Endothelial cell of hepatic sinusoid (primary cell): ENCODE measurements around the gene ANKMY1.

ENCODE experiments used
- in situ Hi-C: cut with HindIII; loops from 2 replicates; pipeline ENCODE4 v1.10.0; 2017; ENCODE audit warnings: low sequenced_read_pairs

ANKMY1 gene

DNA sequence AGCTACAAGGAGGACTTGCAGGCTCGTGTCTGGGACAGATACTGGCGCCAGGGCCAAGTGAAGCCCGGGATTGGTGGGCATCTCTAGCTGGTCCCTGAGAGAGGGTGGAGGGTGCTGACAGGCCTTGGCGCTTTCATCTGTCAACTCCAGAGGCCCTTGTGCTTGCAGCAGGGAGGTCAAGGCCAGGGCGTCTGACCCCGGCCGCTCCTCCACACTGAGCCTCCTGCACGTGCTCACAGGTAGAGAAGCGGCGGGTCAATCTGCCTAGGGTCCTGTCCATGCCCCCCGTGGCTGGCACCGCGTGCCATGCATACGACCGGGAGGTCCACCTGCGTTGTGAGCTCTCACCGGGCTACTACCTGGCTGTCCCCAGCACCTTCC is 38.3 kb upstream of the ANKMY1 start:
- in situ Hi-C loops, result no loop called here

DNA sequence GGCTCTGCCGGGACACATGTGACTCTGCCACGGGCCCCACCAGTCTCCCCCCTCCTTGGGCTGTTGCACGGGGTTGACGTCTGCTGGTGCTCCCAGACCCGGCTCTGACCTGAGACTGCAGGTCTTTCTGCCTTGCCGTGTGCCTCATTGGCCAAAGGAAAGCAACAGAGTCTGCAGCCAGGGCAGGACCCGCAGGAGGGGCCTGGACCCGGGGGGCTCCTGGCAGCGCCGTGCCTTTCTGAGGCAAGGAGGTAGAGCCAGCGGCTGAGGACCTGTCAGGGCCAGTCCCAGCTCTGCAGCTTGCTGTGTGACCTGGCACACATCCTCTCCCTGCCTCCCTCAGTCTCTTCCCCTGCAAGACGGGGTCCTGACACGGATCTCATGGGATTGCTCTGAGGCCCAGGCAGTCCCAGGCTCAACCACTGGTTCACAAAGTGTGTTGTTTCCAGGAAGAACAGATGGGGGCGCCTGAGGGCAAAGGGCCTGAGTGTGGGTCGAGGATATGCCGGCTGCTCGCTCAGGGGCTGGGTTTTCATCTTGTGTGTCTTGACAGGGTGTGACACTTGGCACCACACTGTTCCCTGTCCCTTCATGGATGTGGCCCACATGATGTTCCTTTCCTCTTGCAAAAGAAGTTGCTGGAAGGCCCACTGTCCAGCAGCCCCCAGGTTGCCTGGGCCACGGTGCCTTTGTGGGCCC is 37.7 kb upstream of the ANKMY1 start:
- in situ Hi-C loops, result no loop called here

DNA sequence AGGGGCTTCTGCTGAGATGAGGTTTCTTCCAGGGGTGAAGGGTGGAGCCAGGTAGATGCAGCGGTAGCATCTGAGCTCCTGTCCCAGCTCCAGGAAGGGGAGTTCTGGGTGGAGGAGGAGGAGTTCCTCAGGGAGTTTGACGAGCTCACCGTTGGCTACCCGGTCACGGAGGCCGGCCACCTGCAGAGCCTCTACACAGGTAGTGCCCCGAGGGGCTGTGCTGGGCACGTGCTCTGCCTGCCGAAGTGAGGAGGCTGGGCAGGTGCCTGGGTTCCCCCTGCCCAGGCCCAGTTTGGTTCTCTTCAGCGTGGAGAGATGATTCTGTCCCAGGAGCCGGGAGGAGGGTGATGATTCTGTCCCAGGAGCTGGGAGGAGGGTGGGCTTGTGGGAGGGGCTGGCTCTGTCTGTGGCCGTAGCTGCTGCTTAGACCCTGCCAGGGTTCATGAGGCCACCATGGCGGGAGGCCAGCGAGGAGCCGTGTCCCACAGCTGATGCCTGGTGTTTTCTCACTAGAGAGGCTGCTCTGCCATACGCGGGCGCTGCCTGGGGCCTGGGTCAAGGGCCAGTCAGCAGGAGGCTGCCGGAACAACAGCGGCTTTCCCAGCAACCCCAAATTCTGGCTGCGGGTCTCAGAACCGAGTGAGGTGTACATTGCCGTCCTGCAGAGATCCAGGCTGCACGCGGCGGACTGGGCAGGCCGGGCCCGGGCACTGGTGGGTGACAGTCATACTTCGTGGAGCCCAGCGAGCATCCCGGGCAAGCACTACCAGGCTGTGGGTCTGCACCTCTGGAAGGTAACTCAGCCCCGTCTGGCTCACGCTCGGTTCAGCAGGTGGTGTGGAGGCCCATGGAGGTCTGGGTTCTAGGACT is 37.0 kb upstream of the ANKMY1 start:
- in situ Hi-C loops, result no loop called here

DNA sequence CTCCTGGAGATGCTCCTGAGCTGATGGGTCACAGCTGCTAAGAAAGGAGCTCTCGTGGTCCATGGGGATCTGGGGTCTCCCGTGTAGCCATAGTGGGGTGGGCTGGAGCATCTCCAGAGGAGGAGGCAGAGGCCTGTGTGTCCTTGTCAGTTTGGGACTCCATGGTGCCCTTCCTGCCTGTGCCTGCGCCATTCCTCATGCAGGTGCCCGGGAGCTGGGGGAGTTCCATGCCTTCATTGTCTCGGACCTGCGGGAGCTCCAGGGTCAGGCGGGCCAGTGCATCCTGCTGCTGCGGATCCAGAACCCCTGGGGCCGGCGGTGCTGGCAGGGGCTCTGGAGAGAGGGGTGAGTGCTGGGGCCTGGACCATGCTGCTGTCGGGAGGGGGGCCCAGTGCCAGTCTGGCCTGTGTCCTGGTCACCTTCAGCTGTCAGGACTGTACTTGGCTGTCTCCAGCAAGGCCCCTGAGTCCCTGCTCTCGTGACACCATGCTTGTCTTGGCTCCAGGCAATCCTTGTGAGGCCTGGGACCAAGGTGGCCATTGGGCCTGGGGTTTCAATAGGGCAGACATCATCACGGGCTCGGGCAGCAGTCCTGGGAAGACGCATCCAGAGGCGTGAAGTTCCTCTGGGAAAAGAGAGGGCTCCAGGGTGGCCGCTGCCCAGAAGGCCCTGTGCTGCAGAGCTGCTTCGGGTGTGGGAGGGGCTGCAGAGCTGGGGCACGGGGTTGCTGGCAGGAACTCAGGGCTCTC is 36.1 kb upstream of the ANKMY1 start:
- in situ Hi-C loops, result no loop called here

DNA sequence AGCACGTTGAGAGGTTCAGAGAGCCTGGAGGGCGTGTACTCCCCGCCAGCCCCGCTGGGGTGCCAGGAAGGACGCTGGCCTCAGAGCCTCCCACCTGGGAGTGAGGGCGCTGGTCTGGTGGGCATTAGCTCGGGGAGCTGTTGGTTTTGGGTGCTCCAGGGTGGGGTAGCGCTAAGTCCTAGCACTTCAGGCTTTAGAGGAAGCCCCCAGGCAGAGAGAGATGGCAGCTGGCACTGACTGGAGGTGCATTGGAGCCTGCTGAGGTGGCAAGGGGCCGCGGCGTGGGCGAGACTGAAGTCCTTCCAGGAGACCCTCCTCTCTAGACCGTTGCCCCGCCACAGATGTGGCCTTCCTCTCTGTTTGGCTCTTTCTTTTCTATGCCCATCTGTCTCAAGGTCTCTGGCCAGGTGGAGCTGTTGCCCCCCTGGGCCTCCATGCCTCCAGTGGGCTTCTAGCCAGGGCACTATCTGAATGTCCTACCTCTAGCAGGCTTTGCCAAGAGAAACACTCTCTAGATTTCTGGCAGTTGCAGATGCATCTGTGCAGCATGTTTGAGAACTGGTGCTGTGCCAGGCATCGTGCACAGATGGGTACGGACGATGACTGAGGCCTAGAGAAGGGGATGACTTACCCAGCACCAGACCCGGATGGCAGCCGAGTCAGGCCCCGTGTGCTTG is 35.4 kb upstream of the ANKMY1 start:
- in situ Hi-C loops, result no loop called here

DNA sequence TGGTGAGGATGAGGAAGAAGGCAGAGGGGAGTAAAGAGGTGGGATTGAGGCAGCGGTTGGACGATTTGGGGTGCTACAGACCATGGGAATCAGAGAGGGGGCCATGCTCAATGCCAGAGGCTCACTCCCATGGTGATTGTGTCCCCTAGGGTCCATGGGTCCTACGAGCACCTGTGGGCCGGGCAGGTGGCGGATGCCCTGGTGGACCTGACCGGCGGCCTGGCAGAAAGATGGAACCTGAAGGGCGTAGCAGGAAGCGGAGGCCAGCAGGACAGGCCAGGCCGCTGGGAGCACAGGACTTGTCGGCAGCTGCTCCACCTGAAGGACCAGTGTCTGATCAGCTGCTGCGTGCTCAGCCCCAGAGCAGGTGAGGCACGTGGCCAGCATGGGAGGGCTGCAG is 34.0 kb upstream of the ANKMY1 start:
- in situ Hi-C loops, result no loop called here

DNA sequence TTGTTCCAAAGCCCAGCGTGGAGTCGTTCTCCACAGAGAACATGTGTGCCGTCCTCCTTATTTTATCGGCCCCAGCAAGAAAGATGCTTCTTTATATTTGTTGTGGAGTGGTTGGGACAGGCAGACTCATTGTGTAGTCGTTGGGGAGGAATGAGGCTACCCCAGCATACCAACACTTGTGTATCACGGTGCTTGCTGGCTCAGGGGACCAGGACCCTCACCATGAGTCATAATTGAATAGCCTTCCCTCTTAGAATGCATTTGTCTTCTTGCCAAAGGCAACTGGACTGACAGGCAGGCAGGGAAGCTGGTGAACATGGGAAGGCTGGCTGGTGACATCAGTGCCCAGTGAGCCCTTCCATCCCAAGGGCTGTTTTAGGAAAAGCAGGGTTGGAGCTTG is 33.4 kb upstream of the ANKMY1 start:
- in situ Hi-C loops, result no loop called here

DNA sequence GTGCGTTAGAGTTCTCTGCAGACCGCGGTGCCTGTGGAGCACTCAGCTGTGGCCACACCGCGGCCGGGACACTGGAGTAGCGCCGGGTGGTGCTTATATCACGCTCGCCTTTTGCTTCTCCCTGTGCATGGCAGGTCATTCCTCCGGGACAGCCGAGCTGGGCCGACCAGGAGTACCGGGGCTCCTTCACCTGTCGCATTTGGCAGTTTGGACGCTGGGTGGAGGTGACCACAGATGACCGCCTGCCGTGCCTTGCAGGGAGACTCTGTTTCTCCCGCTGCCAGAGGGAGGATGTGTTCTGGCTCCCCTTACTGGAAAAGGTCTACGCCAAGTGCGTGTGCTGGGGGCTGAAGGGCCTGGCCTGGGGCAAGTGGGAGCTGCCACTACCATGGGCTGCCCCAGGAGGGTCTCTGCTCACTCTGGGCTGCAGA is 32.9 kb upstream of the ANKMY1 start:
- in situ Hi-C loops, result no loop called here

DNA sequence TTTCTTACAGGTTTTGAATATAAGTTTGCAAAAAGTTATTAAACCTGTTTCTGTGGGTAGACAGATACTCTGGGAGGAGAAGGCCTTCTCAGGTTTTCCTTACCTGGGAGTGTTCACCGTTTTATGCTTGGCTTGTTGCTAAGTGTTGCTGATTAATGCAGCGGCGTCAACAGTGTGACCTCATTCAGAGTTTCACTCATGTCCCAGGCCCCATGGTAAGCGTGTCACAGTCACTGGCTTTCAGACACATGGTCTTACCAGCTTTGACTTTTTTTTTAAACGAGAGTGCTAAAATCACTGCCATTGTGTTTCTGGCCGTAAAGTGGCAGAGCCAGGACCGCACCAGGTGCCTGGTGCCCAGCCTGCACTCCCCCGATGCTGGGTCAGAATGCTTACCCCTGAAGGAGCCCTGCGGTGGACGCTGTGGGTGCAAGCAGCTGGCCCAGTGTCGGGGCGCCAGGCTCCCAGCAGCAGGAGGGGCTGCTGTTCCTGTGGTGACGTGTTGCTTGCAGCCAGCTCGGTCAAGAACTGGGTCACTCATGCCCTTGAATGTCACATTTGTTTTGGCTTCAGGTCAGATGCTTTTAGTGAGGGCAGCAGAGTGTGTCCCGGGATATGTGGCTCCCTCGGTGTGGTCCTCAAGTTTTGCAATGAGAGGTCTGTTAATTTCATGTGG is 32.2 kb upstream of the ANKMY1 start:
- in situ Hi-C loops, result no loop called here

DNA sequence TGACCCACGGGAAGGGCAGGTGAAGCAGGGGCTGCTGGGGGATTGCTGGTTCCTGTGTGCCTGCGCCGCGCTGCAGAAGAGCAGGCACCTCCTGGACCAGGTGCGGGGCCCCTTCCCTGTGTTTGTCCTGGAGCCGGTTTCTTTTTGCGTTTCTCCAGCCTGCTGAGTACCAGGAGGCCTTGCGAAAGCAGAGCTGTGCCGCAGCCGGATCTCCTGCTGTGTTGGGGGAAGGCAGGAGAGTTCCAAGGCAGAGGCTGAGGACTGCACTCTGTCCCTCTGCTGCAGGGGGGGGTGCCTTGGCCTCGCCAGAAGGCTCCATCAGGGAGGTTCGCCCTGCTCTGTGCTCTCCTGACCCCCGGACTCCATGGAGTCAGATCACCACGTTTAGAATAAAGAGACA is 31.6 kb upstream of the ANKMY1 start:
- in situ Hi-C loops, result no loop called here

DNA sequence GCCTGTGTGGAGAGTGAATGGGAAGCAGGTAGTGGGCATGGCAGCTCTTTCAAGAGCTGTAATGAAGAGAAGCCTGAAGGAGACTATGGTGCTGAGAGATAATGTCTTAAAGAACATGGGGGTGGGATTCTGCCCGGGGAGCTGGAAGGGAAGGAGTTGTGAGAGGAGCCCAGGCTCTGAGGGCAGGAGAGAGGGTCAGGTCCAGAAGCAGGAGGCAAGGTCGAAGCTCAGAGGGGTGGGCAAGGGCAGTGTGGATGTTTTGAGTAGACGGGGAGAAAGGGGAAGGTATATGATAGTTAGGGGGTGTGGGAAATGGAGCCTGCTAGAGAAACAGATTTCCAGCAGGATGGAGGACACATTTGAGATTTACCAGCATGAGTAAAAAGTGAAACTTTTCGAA is 30.9 kb upstream of the ANKMY1 start:
- in situ Hi-C loops, result no loop called here

DNA sequence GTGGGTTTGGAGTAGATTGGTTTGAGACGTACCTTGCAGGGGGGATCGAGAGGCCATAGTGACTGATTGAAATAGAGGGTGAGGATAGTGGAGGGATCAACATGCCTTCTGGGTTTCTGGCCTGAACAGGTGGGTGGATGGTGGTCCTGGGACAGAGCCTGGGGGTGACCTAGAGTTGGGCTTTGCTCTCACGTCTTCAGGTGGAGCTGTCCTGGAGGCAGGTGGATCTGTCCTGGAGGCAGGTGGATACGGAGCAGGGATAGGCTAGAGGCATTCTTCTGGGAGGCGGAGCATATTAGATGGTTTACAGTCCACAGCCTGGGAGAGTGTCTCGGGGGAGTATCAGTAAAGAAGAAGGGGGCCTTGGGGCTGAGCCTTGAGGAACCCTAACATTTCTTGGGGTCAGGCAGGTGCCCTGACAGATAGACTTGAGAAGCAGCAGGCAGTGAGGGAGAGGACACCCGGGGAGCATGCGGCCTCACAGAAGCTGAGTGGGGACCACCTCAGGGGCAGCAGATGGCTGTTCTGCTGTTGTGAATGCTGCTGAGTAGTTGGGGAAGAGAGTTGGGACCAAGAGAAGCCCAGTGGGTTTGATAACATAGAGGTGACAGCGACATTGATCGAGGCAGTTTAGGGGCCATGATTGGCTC is 30.3 kb upstream of the ANKMY1 start:
- in situ Hi-C loops, result no loop called here

DNA sequence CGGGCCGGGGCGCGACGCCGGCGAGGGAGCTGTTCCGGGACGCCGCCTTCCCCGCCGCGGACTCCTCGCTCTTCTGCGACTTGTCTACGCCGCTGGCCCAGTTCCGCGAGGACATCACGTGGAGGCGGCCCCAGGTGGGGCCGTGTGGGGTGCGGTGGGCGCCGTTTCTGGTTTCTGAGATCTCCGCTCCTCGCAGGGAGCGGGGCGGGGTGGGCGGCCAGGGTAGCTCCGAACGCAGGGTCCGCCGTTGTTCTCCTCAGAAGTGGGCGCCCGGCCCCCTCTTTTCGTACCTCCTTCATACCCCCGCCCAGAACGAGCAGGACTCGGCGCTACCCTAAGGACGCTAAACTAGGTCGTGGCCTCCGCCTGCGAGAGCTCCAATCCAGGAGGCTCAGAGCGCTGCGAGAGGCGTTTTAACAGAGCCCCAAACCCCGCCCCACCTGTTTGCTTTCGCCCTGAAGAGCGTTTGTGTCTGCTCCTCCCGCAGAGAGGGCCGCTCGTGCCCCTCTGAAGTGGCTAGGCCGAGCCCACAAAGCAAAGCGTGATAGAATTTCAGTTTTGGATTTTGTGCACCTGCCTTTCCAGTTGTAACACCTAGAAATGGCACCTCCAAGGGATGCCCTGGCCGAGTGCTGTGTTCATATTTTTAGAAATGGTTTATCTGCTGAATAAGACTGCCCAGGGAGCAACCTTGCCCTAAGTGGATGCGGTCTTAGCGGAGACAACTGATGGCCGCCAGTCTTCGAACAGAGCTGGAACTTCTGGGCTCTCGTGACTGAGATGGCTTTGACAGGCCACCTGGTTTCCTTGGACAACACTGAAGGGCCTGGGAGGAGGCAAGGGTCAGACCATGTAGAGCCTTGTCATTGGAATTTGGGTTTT is 29.4 kb upstream of the ANKMY1 start:
- in situ Hi-C loops, result no loop called here

DNA sequence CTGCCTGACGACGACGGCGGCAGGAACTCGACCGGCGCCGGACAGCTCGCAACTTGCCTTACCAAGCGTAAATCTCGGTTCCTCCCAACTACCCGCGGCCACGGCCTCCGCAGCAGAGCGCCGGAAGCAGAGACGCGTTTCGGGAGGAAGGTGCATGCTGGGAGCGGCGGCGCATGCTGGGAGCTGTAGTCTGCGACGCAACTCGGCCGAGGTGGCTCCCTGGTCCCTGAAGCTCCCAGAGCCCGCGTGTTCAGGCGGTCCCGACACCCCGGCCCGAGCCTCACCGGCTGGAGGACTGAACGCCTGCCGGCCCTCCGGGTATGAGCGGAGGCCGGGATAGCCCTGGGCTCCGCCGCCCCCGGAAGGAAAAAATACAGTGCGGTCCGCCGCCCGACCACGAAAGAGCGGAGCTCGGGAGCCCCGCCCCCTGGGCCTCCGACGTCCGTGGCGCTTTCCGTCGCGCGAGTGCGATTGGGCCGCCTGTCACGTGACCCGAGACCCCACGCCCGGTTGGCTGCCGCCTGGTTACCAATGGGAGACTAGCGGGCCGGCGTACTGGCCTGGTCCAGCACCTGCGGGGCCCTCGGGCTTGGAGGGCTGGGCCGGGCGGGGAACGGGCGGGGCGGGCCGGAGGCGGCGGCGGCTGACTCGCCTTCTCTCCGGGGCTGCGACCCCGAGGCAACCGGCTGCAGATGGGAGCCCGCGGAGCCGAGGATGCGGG is 28.6 kb upstream of the ANKMY1 start, which contains the start of gene CAPN10:
Gene CAPN10 (plus strand): TSS at position 537 of the 721 bp plus-strand sequence. CDS start 178 bp downstream, at position 715.
- in situ Hi-C loops, result no loop called here

DNA sequence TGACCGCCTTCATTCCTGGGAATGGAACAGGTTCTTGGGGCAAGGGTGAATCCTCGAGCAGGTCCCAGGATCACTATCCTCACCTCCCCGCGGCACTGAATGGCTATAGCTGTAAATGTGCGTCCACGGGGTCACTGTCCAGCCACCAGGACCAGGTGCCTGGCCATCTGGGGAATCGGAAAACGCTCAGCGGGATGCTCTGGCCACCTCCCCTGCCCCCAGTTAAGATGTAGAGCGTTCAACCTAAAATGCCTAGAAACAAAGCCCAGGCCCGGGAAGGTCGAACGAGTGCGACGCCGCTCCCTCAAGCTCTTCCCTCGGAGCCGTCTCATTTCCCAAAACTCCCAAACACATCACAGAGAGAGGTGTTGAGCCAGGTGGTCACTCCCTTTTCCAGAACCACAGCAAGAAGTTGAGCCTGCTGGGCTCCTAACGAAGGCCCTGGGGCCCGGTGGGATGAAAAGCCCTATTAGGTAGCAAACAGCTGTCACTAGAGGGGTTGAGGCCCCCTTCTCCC is 28.0 kb upstream of the ANKMY1 start:
- in situ Hi-C loops, result no loop called here

DNA sequence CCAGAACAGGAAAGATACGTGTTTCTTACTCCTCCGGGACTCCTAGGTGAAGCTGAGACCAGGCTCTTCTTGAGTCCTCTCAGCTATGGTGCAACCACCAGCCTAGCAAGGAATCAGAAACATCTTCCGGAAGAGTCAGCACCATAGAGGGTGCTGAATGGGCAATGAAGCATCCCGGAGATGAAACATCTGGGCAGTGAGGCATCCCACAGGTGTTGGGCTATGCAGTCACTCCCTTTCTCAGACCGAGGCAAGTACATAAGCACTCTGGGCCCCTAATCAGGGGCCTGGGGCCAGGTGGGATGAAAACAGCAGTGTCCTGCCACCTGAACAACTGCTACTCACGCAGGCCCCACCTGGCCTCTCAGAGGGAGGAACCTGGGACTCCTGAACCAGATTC is 27.3 kb upstream of the ANKMY1 start:
- in situ Hi-C loops, result no loop called here

DNA sequence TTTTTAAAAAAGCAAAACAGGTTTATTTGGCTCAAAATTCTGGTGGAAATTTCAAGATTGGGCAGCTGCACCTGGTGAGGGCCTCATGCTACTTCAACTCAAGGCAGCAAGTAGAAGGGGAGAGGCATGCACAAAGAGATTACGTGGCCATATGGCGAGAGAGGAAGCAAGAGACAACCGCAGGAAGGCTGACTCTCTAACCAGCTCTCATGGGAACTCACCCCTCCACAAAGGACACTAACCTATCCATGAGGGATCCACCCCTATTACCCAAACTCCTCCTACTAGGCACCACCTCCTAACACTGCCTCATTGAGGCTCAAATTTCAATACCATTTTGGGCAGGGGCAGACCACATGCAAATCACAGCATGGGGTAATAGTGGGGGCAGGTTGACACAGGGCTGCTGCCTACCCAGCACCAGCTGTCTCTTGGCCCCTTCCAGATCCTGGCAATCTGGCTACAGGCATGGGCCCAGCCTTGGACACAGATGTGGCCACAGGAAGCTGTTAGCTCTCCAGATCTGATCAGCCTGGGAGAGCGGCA is 26.8 kb upstream of the ANKMY1 start:
- in situ Hi-C loops, result no loop called here

DNA sequence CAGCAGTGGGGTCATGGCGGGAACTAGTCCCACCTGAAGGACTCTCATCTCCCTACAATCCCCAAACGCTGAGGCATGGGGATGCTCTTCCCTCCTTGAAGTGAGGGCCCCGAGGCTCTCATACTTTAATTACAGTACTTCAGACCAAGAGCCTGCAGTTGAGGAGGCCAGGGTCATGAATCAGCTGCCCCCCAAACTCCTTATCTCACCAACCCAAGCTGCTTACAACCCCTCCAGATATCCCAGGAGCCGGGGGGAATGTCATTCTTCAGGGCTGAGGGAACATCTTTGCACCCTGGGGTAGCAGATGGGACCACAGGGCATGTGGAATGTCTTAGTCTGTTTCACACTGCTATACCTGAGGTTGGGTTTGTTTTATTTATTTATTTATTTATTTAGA is 26.0 kb upstream of the ANKMY1 start:
- in situ Hi-C loops, result no loop called here
